SK-N-SH treated with all-trans-retinoic acid at 6 μM for 48 hours (cell line): ENCODE data around the gene XBP1.

Experiments
- ATAC-seq: fragments of 200-7000 bp; cut with Tn5 transposase; 3 replicates; pipeline ENCODE4 v1.9.1; 2020; ENCODE audit warnings: mild to moderate bottlenecking, moderate library complexity
- CSDC2 ChIP-seq: fragments of 250-450 bp; sonication (Bioruptor Pico); IDR thresholded peaks from 2 replicates; pipeline ENCODE4 v1.5.0; 2020; ENCODE audit warnings: mild to moderate bottlenecking, moderate library complexity
- ESRRG ChIP-seq: fragments of 250-450 bp; sonication (Bioruptor Pico); IDR thresholded peaks from 2 replicates; pipeline ENCODE4 v1.6.1; 2021; ENCODE audit warnings: mild to moderate bottlenecking
- GLIS3 ChIP-seq: fragments of 250-450 bp; sonication (Bioruptor Pico); IDR thresholded peaks from 2 replicates; pipeline ENCODE4 v1.5.0; 2020; ENCODE audit warnings: mild to moderate bottlenecking, moderate library complexity
- ISL1 ChIP-seq: fragments of 250-450 bp; sonication (Bioruptor Pico); IDR thresholded peaks from 2 replicates; pipeline ENCODE4 v2.1.2; 2022; ENCODE audit warnings: mild to moderate bottlenecking, moderate library complexity
- PPARA ChIP-seq: fragments of 250-450 bp; sonication (Bioruptor Pico); IDR thresholded peaks from 2 replicates; pipeline ENCODE4 v1.5.0; 2020; ENCODE audit warnings: mild to moderate bottlenecking, borderline replicate concordance
- RARB ChIP-seq: fragments of 250-450 bp; sonication (Bioruptor Pico); IDR thresholded peaks from 2 replicates; pipeline ENCODE4 v1.8.0; 2021; ENCODE audit warnings: mild to moderate bottlenecking, moderate library complexity
- SNAI2 ChIP-seq: fragments of 250-450 bp; sonication (Bioruptor Pico); IDR thresholded peaks from 2 replicates; pipeline ENCODE4 v1.5.0; 2020; ENCODE audit warnings: mild to moderate bottlenecking, moderate library complexity
- TCF4 ChIP-seq: fragments of 250-450 bp; sonication (Bioruptor Pico); IDR thresholded peaks from 2 replicates; pipeline ENCODE4 v1.8.0; 2021; ENCODE audit warnings: mild to moderate bottlenecking, moderate library complexity, borderline replicate concordance
- TOX ChIP-seq: fragments of 250-450 bp; sonication (Bioruptor Pico); IDR thresholded peaks from 2 replicates; pipeline ENCODE4 v1.8.0; 2021; ENCODE audit warnings: mild to moderate bottlenecking, moderate library complexity, borderline replicate concordance
- ZC3H10 ChIP-seq: fragments of 250-450 bp; sonication (Bioruptor Pico); IDR thresholded peaks from 2 replicates; pipeline ENCODE4 v1.5.1; 2021; ENCODE audit warnings: mild to moderate bottlenecking, moderate library complexity
- ZFP3 ChIP-seq: fragments of 250-450 bp; sonication (Bioruptor Pico); IDR thresholded peaks from 2 replicates; pipeline ENCODE4 v1.5.0; 2020; ENCODE audit warnings: mild to moderate bottlenecking, moderate library complexity
- ZFP30 ChIP-seq: fragments of 450-650 bp; formaldehyde crosslinking; IDR thresholded peaks from 2 replicates; pipeline ENCODE4 v1.5.0; 2022; ENCODE audit warnings: mild to moderate bottlenecking, moderate library complexity
- ZNF565 ChIP-seq: fragments of 450-650 bp; formaldehyde crosslinking; conservative IDR thresholded peaks from 2 replicates; pipeline ENCODE4 v1.5.0; 2020; ENCODE audit warnings: low read depth, mild to moderate bottlenecking, moderate library complexity
- ZNF8 ChIP-seq: fragments of 450-650 bp; formaldehyde crosslinking; IDR thresholded peaks from 2 replicates; pipeline ENCODE4 v1.5.0; 2020; ENCODE audit warnings: mild to moderate bottlenecking, moderate library complexity
- TF ChIP-seq, protein P1 (sequence below): fragments of 250-450 bp; sonication (Bioruptor Pico); IDR thresholded peaks from 2 replicates; pipeline ENCODE4 v1.8.0; 2020; ENCODE audit warnings: mild to moderate bottlenecking, moderate library complexity, borderline replicate concordance
- TF ChIP-seq, protein P2 (sequence below): fragments of 250-450 bp; sonication (Bioruptor Pico); IDR thresholded peaks from 2 replicates; pipeline ENCODE4 v1.5.0; 2020; ENCODE audit warnings: mild to moderate bottlenecking, moderate library complexity
- TF ChIP-seq, protein P3 (sequence below): fragments of 250-450 bp; sonication (Bioruptor Pico); IDR thresholded peaks from 2 replicates; pipeline ENCODE4 v1.8.0; 2021; ENCODE audit warnings: low read depth, mild to moderate bottlenecking, moderate library complexity, borderline replicate concordance
- TF ChIP-seq, protein P4 (sequence below): fragments of 250-450 bp; sonication (Bioruptor Pico); IDR thresholded peaks from 2 replicates; pipeline ENCODE4 v1.5.1; 2020; ENCODE audit warnings: low read depth, mild to moderate bottlenecking, moderate library complexity

The XBP1 gene

DNA sequence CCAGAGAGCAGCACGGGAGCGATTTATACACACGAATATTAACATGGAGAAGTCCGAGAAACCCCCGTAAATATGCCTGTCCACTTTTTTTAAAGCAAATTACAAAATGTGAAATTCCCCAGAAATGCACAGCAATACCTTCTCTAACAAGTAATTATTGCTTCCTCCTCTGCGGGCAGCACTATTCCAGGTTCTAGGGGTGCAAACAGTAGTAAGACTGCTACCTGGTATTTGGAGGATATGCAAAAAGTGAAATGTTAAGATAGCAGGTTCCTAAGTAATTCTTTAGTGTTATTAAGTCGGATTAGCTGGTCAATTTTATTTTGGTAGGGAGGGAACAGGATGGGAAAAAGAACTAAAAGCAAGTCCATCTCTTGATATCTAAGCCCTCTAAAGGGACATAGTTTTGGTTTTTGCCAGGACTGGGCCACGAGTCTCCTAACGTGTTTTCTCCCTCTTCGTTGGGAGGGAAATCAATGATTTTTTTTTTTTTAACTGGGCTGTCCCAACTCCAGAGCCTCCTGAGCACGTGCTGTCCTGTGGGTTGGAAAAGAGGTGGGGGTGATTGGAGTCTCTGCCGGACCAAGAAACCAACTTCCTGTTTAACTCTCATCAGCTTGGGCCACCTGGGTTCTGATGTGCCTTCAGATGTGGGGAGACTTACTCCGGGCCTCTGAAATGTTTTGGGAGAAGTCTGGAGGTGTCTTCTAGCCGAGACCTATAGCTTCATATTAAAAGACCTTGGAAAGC, 1.7 kb upstream of the XBP1 start:
- ATAC-seq, result no peak
- TF ChIP-seq ZFP3 (CRISPR knock-in tag) (no peak), ZNF565 (CRISPR knock-in tag) (no peak), RARB (CRISPR knock-in tag) (no peak), SNAI2 (no peak)
- TF ChIP-seq, protein P1, sequence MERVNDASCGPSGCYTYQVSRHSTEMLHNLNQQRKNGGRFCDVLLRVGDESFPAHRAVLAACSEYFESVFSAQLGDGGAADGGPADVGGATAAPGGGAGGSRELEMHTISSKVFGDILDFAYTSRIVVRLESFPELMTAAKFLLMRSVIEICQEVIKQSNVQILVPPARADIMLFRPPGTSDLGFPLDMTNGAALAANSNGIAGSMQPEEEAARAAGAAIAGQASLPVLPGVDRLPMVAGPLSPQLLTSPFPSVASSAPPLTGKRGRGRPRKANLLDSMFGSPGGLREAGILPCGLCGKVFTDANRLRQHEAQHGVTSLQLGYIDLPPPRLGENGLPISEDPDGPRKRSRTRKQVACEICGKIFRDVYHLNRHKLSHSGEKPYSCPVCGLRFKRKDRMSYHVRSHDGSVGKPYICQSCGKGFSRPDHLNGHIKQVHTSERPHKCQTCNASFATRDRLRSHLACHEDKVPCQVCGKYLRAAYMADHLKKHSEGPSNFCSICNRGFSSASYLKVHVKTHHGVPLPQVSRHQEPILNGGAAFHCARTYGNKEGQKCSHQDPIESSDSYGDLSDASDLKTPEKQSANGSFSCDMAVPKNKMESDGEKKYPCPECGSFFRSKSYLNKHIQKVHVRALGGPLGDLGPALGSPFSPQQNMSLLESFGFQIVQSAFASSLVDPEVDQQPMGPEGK, result no peak
- TF ChIP-seq, all 23 proteins: peak for 0

DNA sequence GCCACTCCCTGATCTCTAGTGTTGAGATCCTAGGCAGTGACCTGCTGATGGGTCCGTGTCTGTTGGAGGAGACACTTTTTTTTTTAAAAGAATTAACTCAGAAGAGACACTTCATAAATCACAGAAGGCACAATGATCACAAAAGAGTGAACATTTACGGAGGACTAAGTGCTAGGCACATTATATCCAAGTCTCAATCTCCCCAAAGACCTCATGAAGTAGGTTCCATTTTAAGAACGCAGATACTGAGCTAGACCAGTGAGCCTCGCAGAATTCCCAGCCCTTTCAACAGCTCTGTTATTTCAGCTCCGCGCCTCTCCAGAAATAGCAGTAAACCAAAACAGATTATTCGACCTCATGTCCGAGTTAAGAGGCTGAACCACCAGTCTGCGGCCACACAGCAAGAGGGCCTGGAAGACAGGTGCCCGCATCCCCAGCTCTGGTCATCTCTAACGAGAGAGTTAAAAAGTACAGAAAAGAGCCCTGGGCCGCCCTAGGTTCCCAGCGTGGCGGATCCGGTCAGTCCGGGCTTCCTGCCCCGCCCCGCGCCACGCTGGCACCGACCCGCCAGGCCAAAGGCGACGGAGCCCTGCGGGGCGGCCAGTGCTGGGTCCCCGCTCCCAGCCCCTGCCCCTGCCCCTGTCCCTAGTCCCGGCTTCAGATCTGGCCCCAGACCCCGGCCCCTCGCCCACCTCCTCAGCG, 612 bp downstream of the XBP1 start:
- TF ChIP-seq PPARA (CRISPR knock-in tag), result no peak
- TF ChIP-seq RARB (CRISPR knock-in tag), result no peak
- no peak for TF ChIP-seq GLIS3
- TF ChIP-seq TCF4 (CRISPR knock-in tag), result no peak
- TF ChIP-seq ESRRG (CRISPR knock-in tag), result no peak
- TF ChIP-seq SNAI2, result no peak
- TF ChIP-seq TOX (CRISPR knock-in tag), result no peak
- peak; percentile 81 for ATAC-seq

DNA sequence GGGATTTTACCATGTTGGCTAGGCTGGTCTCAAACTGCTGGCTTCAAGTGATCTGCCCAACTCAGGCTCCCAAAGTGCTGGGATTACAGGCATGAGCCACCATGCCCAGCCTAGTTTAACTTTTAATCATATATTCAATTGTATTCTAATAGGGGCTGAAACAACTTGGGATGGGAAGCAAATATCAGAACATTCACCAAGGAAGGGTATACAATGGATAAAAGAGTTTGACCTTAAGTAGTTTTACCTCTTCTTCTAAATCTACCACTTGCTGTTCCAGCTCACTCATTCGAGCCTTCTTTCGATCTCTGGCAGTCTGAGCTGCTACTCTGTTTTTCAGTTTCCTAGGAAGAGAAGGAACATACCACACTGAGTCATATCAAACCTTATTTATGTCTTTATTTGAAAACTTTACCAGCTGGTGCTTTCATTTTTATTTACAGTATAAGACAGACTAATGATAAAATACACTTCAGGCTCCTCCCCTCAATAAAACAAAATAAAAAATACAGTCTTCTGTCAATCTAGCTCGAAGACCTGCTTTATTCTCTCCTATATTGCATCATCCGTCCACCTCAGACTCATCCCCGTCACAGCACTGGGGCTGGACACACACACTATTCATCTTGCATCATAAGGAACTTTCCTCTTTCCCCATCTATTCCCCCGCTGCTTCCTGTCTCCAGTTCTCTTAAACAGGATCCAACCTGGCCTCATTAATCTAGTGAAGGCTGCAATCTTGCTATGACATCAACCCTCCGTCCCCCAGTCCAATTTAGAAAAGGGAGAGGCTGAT, 1.4 kb downstream of the XBP1 start:
- TF ChIP-seq CSDC2 (no peak), ZNF8 (no peak), ESRRG (CRISPR knock-in tag) (no peak), ZFP30 (no peak), ISL1 (CRISPR knock-in tag) (no peak), GLIS3 (no peak), ZFP3 (CRISPR knock-in tag) (no peak), ZC3H10 (CRISPR knock-in tag) (no peak), TCF4 (CRISPR knock-in tag) (no peak), TOX (CRISPR knock-in tag) (no peak)
- TF ChIP-seq, protein P2, sequence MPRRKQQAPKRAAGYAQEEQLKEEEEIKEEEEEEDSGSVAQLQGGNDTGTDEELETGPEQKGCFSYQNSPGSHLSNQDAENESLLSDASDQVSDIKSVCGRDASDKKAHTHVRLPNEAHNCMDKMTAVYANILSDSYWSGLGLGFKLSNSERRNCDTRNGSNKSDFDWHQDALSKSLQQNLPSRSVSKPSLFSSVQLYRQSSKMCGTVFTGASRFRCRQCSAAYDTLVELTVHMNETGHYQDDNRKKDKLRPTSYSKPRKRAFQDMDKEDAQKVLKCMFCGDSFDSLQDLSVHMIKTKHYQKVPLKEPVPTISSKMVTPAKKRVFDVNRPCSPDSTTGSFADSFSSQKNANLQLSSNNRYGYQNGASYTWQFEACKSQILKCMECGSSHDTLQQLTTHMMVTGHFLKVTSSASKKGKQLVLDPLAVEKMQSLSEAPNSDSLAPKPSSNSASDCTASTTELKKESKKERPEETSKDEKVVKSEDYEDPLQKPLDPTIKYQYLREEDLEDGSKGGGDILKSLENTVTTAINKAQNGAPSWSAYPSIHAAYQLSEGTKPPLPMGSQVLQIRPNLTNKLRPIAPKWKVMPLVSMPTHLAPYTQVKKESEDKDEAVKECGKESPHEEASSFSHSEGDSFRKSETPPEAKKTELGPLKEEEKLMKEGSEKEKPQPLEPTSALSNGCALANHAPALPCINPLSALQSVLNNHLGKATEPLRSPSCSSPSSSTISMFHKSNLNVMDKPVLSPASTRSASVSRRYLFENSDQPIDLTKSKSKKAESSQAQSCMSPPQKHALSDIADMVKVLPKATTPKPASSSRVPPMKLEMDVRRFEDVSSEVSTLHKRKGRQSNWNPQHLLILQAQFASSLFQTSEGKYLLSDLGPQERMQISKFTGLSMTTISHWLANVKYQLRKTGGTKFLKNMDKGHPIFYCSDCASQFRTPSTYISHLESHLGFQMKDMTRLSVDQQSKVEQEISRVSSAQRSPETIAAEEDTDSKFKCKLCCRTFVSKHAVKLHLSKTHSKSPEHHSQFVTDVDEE (CRISPR knock-in tag), result no peak
- TF ChIP-seq, protein P1, result no peak
- TF ChIP-seq, protein P3, sequence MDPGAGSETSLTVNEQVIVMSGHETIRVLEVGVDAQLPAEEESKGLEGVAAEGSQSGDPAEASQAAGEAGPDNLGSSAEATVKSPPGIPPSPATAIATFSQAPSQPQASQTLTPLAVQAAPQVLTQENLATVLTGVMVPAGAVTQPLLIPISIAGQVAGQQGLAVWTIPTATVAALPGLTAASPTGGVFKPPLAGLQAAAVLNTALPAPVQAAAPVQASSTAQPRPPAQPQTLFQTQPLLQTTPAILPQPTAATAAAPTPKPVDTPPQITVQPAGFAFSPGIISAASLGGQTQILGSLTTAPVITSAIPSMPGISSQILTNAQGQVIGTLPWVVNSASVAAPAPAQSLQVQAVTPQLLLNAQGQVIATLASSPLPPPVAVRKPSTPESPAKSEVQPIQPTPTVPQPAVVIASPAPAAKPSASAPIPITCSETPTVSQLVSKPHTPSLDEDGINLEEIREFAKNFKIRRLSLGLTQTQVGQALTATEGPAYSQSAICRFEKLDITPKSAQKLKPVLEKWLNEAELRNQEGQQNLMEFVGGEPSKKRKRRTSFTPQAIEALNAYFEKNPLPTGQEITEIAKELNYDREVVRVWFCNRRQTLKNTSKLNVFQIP, result no peak
- TF ChIP-seq, protein P4, sequence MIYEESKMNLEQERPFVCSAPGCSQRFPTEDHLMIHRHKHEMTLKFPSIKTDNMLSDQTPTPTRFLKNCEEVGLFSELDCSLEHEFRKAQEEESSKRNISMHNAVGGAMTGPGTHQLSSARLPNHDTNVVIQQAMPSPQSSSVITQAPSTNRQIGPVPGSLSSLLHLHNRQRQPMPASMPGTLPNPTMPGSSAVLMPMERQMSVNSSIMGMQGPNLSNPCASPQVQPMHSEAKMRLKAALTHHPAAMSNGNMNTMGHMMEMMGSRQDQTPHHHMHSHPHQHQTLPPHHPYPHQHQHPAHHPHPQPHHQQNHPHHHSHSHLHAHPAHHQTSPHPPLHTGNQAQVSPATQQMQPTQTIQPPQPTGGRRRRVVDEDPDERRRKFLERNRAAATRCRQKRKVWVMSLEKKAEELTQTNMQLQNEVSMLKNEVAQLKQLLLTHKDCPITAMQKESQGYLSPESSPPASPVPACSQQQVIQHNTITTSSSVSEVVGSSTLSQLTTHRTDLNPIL, result no peak

More for the DNA sequence above, 1.4 kb downstream of the XBP1 start:
- ATAC-seq, result peak; percentile 42
